ENCODE results near the gene AMIGO3.
A peak's percentile ranks its signal among the peaks of the same experiment; 100 is the strongest.

DNA sequence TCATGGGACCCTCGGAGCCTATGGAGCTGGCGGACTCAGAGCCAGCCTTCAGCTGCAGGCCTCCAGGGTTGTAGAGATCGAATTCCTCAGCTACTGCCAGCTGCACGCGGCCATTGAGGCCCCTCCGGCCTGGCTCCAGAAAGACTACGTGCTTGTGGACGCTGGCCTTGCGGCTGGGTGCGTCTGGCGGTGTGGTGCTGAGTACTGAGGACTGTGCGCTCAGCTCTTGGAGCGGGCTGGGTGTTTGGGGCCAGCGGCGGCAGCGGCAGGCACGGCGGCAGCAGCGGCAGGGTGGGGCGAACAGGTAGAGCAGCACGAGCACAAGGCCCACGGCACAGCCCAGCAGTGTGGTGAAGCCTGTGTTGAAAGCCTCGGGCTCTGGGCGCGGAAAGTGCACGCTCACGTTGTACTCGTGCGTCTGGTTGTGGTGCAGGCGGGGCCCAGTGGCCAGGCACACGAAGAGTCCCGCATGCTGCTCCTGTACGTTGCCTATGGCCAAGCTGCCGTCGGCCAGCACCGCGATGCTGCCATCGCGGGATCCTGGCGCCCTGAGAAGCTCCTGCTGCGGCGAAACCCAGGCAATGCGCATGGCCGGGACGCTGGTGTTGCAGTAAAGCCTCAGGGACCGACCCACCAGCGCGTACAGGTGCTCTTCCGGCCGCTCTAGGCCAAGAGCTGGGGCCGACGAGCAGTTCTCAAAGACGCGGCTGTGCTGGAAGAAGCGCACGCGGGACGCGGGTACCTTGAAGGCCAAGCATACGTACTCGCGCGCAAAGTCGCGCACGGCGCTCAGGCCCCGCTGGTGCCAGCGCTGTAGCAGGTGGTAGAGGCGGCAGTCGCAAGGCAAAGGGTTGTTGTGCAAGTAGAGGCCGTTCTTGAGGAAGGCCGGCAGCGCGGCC, 1.3 kb downstream of the AMIGO3 start:
- TF ChIP-seq BCL11A (IDR thresholded peaks at IDR 0.05; ENCODE audit: low read depth, low read length) = no peak
- TF ChIP-seq, protein P1, sequence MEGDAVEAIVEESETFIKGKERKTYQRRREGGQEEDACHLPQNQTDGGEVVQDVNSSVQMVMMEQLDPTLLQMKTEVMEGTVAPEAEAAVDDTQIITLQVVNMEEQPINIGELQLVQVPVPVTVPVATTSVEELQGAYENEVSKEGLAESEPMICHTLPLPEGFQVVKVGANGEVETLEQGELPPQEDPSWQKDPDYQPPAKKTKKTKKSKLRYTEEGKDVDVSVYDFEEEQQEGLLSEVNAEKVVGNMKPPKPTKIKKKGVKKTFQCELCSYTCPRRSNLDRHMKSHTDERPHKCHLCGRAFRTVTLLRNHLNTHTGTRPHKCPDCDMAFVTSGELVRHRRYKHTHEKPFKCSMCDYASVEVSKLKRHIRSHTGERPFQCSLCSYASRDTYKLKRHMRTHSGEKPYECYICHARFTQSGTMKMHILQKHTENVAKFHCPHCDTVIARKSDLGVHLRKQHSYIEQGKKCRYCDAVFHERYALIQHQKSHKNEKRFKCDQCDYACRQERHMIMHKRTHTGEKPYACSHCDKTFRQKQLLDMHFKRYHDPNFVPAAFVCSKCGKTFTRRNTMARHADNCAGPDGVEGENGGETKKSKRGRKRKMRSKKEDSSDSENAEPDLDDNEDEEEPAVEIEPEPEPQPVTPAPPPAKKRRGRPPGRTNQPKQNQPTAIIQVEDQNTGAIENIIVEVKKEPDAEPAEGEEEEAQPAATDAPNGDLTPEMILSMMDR (IDR thresholded peaks at IDR 0.05 in 2 of 3, conservative IDR thresholded peaks at IDR 0.05 in 1 of 3; ENCODE audit: control insufficient read depth in 2 of 3, extremely low read depth in 1 of 3, insufficient read depth in 1 of 3, low read depth in 3 of 3, low read length in 3 of 3) = no peak
- peak; percentile 58 for TF ChIP-seq POLR2A (IDR thresholded peaks at IDR 0.05; ENCODE audit: low read depth, low read length)
- no peak for TF ChIP-seq BRCA1 (IDR thresholded peaks at IDR 0.05; ENCODE audit: low read depth, low read length)
- TF ChIP-seq EGR1 (IDR thresholded peaks at IDR 0.05; ENCODE audit: borderline replicate concordance in 1 of 2, low read depth in 2 of 2, low read length in 2 of 2) = no peak
- TF ChIP-seq SRF (IDR thresholded peaks at IDR 0.05; ENCODE audit: low read depth in 2 of 2, low read length in 2 of 2) = no peak
- no peak for TF ChIP-seq CHD1 (IDR thresholded peaks at IDR 0.05; ENCODE audit: low read depth, low read length)
- TF ChIP-seq MLLT1 (IDR thresholded peaks at IDR 0.05) = no peak
- TF ChIP-seq RB1 (IDR thresholded peaks at IDR 0.05; ENCODE audit: borderline replicate concordance) = no peak
- TF ChIP-seq TAF1 (IDR thresholded peaks at IDR 0.05; ENCODE audit: borderline replicate concordance, low read depth, low read length) = no peak
- TF ChIP-seq, protein P2, sequence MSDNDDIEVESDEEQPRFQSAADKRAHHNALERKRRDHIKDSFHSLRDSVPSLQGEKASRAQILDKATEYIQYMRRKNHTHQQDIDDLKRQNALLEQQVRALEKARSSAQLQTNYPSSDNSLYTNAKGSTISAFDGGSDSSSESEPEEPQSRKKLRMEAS (IDR thresholded peaks at IDR 0.05; ENCODE audit: low read depth, low read length) = no peak
- TF ChIP-seq SIN3A (IDR thresholded peaks at IDR 0.05; ENCODE audit: low read depth, low read length) = no peak

Measured in GM12878 (cell line).